H4 (cell line): Measurements from ENCODE around the gene ZNF362. TPM values are rescaled to one million over a fixed set of nuclear protein-coding genes. Genes with fewer than 3 reads are reported as not detected.
"Not testable (repeated sequence)": the region's sequence is repeated elsewhere in the genome, so short reads cannot be mapped to it uniquely, and the experiment has no call there.

Experiments used
- DNase-seq: peaks from one replicate; pipeline ENCODE4 v3.0.0-alpha.2; 2015; ENCODE audit warnings: low spot score
- total RNA-seq: library from RNA; depleted of rRNA; stranded (reverse); fragments of >200 nt; shearing (Covaris generic); gene quantifications from 2 replicates; pipeline ENCODE4 v1.2.3, GENCODE V29; 2014

Gene ZNF362
- total RNA-seq, 1 experiment from 2014 or later = 3.6 TPM

GRCh38 chr1:33305816-33306652 lies 49.7 kb downstream of the ZNF362 start:
- DNase-seq = no peak

GRCh38 chr1:33306653-33307493 lies 50.6 kb downstream of the ZNF362 start:
- DNase-seq = no peak

- DNase-seq = no peak
Measured at GRCh38 chr1:33307494-33307864, 51.2 kb downstream of the ZNF362 start.

- not testable (repeated sequence) for DNase-seq
Measured at GRCh38 chr1:33309351-33309750, 53.1 kb downstream of the ZNF362 start.

GRCh38 chr1:33310702-33311101 lies 54.4 kb downstream of the ZNF362 start:
- DNase-seq = no peak

- DNase-seq = no peak
Measured at GRCh38 chr1:33311706-33312412, 55.6 kb downstream of the ZNF362 start.

GRCh38 chr1:33312413-33312749 lies 56.1 kb downstream of the ZNF362 start:
- DNase-seq = no peak

- DNase-seq = no peak
Measured at GRCh38 chr1:33314416-33314815, 58.1 kb downstream of the ZNF362 start.

GRCh38 chr1:33316601-33317000 lies 60.3 kb downstream of the ZNF362 start:
- no peak for DNase-seq

GRCh38 chr1:33317354-33317753 lies 61.1 kb downstream of the ZNF362 start:
- DNase-seq = no peak

GRCh38 chr1:33317946-33318345 lies 61.7 kb downstream of the ZNF362 start:
- DNase-seq = no peak

- no peak for DNase-seq
Measured at GRCh38 chr1:33319186-33319948, 63.1 kb downstream of the ZNF362 start.

GRCh38 chr1:33319949-33320618 lies 63.8 kb downstream of the ZNF362 start:
- DNase-seq = no peak

GRCh38 chr1:33320619-33321165 lies 64.4 kb downstream of the ZNF362 start, which contains the start of gene A3GALT2:
Gene A3GALT2, minus strand, starts transcription at chr1:33321098. Its CDS starts 0 bp downstream, at chr1:33321098.
- DNase-seq = no peak

GRCh38 chr1:33321178-33321577 lies 64.9 kb downstream of the ZNF362 start:
- no peak for DNase-seq

GRCh38 chr1:33322109-33322508 lies 65.8 kb downstream of the ZNF362 start:
- no peak for DNase-seq

- DNase-seq = no peak
Measured at GRCh38 chr1:33322870-33323585, 66.7 kb downstream of the ZNF362 start.

GRCh38 chr1:33323663-33324477 lies 67.6 kb downstream of the ZNF362 start:
- no peak for DNase-seq
